Measurements from ENCODE around the gene LMNTD2.
"Not testable (repeated sequence)": the region's sequence is repeated elsewhere in the genome, so short reads cannot be mapped to it uniquely, and the experiment has no call there.

The LMNTD2 gene

DNA sequence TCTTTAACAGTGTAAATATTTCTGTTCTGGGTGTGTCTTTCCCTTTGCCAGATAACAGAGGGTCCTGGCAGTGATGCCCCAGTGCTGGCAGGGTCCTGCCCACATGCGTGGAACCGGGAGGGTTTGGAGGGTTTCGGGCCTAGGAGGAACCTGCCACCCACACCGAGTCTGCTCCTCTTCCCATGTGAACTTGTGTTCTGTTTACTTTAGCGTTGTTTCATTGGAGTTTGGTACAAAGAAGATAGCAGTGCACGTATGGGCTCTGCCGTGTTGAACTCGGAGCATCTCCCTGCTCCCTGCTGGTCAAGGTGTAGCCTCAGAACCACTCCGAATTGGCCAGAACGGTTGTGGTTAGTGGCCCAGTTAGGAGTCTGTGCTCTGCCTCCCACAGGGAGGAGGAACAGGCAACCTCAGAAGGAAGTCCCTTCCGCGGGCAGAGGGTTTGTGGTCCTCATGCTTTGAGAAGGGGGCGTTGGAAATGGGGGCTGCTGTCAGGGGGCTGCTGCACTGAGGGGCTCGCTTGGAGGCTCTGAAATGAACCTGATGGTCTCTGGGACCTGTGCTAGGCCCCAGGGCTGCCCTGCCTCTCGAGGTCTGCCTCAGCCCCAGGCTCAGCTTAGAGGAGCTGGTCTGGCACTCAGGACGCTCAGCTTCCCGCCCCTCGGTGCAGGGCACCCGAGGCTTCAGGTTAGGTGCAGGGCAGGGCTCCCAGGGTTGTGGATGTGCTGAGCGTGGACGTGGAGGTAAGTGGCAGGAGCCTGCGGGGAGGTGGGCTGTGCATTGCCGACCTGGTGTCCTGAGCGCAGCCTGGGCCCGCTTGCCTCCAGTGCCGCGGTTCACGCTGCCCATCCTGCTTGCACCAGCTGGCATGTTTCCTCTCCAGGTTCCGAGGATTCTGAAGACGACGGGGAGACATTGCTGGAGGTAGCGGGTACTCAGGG lies 26.1 kb upstream of the LMNTD2 start:
- DNase-seq (ENCODE audit: low spot score): no peak

DNA sequence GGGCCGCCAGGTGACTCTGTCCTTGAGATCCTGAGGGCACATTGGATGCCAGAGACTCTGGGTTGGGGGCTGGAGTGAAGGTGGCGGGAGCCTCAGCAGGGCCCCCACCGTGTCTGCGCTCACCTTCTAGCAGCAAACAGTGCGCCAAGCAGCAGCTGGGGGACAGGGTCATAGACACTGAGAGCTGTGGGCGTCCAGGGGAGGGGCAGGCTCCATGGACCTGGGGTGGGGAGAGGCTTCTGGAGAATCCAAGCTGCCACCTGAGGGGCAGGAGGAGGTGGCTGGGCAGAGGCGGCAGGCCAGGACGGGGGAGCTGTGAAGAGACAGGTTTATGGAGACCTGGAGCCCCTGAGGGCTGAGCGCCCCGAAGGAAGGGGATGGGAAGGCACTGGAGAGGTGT lies 23.7 kb upstream of the LMNTD2 start:
- no peak for DNase-seq (ENCODE audit: low spot score)

DNA sequence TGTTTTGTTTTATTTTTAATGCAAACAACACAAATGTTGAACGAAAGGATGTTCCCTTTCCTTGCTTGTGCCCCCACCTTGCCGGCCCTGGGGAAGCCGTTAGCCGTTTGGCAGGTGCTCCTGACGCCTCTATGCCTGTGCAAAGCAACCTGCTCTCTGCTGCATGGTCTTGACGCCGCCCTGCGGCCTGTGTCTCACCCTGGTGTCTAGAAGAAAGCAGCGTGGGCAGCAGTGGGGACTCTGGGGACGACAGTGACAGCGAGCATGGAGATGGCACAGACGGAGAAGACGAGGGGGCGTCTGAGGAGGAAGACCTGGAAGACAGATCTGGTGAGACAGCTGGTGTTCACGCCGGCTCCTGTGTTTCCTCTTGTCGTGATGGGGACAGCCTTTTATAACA lies 21.2 kb upstream of the LMNTD2 start:
- DNase-seq (ENCODE audit: low spot score): no peak

DNA sequence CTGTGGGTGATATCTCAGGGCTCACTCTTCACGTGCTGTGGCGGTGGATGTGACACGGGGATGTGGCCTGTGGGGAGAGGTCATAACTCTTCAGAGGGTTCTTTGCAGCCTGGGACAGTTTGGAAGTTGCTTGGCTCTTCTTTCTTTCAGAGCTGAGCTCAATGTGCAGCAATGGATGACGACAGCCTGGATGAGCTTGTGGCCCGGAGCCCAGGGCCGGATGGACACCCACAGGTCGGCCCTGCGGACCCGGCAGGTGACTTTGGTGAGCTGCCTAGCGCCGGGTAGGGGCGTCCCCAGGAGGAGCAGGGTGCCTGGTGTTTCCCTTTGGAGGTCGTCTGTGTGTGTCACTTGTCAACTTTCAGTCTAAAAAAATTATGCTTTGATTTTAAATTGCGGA lies 20.8 kb upstream of the LMNTD2 start:
- no peak for DNase-seq (ENCODE audit: low spot score)

DNA sequence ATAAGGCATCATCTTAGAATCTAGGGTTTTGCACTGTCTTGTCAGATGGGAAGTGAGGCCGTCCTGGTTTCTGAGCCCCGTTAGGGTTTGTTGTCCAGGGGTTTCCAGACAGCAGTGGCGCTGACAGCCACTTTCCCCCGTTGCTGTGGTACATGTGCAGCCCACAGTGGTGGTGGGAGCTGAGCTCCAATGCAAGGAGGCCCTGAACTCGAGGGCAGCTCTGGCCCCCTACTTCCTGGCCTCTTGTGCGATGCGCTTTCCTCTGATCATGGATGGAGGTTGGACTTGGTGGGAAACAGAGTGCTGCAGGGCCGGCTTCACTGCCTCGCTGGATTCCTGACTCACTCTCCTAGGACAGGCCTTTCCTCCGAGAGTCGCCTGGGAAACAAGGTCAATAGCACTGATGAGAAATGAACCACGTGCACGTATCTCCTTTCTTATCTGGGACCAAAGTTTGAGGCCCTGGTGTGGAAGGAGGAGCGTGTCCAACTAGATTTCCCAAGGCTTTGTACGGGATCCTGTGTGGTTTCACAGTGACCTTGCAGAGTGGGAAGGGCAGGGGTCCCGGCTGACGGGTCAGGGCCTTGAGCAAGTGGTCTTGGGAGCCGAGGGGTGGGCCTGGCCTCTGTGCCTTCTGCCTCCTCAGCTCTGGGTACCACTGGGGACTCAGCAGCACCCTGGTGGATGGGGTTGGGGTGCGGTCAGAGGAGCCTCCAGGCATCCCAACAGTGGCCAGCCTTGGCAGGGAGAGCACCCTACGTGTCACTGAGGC lies 19.5 kb upstream of the LMNTD2 start:
- no peak for DNase-seq (ENCODE audit: low spot score)

DNA sequence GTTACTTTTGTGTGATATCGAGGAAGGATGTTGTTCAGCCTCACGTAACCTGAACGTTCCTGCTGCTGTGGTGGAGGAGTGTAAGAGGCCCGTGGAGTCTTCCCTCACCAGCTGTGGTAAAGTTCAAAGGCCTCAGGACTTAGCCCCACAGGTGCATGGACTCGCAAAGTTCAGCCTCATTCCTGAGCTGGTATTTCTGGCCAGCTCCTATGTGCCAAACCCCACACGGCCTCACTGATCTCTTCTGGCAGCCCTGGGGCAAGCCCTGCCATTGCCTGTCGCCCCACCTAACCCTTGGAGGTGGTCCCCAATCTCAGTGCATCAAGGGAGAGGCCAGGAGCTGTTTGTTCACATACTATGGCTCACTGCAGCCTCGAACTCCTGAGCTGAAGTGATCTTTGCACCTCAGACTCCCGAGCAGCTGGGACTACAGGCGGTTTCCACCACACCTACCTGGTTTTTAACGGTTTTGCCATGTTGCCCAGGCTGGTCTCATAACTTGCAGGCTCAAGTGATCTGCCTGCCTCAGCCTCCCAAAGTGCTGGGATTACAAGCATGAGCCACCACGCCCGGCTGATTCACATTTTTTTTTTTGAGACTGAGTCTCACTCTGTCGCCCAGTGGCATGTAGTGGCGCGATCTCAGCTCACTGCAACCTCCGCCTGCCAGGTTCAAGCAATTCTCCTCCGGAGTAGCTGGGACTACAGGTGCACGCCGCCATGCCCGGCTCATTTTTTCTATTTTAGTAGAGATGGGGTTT lies 17.9 kb upstream of the LMNTD2 start:
- no peak for DNase-seq (ENCODE audit: low spot score)

DNA sequence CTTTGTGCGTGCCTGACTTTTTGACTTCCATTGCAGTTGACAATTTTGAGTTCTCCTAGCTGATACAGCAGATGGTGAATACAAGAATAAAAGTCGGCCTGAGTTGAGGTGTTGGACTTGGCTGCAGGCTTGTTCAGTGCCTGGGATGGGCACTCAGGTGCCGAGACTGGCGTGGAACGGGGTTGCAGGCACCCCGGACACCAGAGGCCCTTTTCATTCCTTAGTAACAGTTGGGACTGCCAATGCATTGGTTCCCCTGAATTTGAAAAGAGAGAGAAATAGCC lies 17.0 kb upstream of the LMNTD2 start:
- no peak for DNase-seq (ENCODE audit: low spot score)

DNA sequence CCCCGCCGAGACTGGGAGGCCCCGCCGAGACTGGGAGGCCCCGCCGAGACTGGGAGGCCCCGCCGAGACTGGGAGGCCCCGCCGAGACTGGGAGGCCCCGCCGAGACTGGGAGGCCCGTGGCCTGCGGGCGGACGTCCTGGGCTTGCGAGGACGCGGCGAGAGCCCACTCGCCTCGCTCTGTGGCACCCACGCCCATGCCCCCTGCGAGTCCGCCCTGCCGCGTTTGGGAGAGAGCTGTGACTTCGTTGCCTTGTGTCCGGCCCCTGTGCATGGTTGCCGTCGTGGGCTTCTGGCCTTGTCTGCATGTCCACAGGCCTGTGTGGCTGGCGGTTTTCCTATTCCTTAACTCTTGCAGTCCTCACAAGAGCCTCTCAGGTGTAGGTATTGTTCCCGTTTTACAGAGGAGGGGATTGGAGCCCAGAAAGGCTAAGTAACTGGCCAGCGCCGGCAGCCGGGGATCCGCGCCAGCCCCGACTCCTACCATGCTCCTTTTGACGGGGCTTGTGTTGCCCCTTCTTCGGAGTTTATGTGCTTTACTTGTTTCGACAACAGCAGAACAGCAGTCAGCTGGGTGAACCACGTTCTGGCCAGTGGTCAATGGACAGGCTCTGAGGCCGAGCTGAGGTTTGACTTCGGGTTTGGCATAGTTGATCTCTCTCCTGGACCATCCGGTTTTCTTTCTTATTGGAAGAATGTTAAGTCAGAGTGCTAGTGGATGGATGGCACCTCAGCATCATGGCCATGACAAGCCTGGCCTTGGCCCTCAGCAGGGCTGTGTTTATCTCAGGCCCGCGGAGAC lies 16.5 kb upstream of the LMNTD2 start:
- DNase-seq (ENCODE audit: low spot score): no peak

DNA sequence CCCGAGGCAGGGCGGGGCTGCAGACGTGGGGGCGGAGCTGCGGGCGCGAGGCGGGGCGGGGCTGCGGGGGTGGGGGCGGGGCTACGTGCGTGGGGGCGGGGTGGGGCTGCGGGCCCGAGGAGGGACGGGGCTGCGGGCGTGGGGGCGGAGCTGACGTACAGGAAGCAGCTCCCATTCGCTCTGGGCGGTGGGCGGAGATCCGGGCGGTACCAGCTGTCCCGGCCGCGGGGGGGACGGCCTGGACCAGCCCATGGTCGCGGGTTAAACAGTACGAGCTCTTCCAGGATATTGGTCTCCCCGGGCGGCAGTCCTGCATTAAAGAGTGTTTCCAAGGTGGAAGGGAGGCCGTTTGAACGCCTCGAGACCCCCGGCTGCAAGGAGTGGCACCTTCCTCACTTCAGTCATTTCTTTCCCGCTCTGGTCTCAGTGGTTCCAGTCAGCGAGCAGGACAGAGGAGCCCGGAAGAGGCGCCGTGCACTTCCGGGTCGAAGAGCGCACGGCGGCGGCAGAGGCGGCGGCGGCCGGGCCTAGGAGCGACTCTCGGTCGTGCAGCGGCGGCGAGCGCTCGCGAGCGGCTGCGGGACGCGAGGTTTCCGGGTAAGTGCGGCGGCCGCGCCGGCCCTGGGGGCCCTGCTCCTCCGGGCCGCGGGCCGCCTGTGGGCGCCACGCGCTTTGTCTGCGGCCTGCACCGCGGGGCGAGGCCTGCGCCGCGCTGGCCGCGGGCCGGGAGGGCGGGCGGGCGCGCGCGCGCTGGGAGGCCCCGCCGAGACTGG lies 15.6 kb upstream of the LMNTD2 start, which contains the start of gene PHRF1:
Gene PHRF1, plus strand, starts transcription at position 475 of the 773 bp plus-strand sequence. CDS start 5,043 bp downstream, outside the sequence.
- peak; percentile 100 for DNase-seq (ENCODE audit: low spot score)

DNA sequence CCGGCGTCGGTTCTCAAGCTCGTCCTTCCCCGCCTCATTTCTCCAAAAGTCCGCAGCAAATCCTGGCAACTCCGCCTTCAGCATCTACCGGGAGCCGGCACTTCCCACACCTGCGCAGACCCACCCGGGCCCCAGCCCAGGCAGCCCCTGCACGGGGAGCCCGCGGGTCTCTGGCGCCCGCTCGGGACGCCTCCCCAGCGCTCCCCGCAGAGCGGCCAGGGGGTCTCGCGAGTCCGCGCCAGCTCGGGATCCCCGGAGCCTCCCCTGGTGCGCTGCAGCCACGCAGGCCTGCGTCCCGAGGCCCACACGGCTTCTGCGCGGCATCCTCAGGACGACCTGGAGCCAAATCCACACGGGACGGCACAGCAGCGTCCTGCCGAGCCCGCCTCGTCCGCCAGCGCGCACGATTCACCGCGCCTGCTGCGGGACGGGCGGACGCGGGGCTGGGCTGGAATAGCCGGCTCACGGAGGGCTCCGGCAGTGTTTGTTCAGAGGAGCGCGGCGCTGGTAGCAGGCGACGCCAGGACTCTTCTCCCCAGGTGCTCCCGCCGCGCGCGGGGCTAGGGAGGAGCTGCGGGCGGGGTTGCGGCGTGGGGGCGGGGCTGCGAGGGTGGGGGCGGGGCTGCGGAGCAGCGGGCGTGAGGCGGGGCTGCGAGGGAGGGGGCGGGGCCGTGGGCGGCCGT lies 14.9 kb upstream of the LMNTD2 start:
- no peak for DNase-seq (ENCODE audit: low spot score)

DNA sequence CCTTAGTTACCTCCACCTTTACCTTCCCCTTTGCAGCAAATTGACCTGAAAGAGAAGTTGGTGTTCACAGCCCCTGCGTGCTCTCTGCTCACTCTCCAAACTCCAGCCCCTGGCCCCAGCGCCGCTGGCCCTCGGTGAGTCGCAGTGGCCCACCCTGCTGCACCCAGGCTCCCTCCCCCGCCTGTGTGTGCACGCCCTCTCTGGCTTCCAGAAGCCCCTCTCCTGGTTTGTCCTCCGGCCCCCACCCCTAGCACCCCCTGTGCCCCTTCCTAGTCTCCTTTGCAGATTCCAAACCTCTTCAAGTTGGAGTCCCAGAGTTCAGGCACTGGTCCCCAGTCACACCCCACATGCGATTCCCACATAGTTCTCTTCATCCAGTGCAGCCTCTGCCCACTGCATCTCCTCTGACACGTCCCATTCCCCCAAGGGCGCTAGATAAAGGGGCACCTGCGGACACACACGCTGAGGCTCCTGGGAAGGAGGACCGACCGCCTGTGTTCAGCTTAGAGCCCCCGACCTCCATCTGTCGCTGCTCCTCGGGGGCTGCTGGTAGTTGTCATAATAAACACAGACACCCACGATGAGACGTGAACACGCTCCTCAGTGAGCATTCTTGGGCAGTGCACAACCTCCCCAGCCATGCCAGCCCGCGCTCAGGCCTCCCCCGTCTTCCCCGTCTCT lies 14.2 kb upstream of the LMNTD2 start:
- no peak for DNase-seq (ENCODE audit: low spot score)

DNA sequence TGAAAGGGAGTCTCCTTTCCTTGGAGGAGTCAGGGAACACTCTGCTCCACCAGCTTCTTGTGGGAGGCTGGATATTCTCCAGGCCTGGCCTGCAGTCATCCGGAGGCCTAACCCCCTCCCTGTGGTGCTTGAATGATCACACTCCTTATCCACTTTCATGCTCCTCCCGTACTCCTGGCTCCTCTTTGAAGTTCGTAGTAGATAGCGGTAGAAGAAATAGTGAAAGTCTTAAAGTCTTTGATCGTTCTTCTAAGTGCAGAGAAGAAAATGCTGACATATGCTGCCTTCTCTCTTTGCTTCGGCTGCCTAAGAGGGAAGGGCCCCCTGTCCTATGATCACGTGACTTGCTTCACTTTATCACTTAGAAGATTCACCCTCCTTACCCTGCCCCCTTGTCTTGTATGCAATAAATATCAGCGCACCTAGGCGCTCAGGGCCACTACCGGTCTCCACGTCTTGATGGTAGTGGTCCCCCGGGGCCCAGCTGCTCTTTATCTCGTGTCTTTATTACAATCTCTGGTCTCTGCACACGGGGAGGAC lies 13.6 kb upstream of the LMNTD2 start:
- not testable (repeated sequence) for DNase-seq (ENCODE audit: low spot score)

DNA sequence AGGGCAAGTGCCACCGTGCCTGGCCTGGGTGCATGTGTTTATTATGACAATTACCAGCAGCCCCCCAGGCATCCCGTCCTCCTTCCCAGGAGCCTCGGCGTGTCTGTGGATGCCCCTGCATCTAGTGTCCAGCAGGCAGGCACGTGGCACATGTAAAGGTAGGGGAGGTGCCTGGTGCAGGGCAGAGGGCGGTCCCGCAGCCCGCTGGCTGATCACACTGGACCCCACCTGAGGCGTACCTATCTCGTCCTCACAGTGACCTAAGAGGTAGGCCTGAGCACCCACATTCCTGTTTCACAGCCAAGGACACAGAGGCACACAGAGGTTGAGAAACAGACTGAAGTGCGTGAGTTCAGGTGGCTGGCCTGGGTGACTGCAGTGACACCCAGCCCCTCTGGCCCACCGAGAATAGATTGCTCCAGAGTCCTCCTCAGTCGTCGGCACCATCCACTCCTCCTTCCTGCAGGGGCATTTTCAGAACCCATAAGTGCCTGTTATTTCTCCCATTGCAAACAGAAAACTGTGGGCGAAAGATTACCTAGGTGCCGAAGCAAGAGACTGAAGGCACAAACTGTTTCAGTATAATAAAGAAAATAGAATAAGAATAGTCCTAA lies 12.7 kb upstream of the LMNTD2 start:
- DNase-seq (ENCODE audit: low spot score): no peak

DNA sequence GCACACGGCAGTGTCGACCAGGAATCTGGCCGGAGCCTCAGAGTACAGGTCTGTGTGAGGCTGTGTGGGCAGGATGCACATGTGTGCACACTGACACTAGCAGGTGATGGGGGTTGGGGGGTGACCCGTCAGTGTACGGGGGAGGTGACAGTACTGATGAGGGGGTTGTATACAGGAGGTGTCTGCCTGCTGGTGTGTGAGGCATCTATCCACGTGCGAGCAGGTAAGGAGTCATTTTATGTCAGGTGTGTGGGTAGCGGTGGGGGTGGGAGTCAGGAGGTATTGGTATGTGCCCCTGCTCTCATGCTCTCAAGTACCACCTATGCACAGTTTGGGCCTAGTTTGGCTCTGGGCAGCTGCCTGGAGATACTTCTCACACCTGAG lies 11.3 kb upstream of the LMNTD2 start:
- DNase-seq (ENCODE audit: low spot score): no peak

DNA sequence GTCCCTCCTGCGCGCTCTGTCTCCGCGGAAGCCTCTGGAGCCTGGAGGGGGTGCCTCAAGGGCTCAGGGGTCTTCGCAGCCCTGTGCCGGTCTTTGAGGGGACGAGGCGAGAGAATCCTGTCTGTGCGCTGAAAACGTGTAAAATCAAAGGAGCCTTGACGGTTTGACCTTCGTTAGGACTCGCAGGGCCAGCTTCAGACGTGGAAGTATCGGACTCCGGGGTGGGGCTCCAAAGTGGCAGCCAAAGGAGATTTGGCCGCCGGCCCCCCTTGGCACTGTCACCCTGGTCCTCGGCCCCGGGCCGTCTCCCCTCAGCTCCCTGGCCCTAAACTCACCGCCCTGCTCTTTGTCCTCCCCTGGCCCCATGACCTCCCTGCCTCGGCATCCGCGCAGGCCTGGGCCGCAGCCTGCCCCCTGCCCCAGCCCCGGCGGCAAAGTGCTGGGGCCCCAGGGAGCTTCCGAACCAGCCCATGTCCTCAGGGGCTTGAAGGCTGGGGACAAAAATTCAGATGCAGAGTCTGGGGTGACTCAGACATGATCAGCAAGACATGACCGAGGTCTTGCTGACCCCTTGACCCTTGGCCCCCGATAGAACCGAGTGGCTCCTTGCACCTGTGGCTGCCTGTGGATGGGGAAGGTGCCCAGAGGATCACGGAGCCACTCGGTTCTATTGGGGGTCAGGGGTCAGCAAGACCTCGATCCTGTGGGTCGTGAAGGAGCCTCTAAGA lies 8.8 kb upstream of the LMNTD2 start:
- DNase-seq (ENCODE audit: low spot score): no peak

DNA sequence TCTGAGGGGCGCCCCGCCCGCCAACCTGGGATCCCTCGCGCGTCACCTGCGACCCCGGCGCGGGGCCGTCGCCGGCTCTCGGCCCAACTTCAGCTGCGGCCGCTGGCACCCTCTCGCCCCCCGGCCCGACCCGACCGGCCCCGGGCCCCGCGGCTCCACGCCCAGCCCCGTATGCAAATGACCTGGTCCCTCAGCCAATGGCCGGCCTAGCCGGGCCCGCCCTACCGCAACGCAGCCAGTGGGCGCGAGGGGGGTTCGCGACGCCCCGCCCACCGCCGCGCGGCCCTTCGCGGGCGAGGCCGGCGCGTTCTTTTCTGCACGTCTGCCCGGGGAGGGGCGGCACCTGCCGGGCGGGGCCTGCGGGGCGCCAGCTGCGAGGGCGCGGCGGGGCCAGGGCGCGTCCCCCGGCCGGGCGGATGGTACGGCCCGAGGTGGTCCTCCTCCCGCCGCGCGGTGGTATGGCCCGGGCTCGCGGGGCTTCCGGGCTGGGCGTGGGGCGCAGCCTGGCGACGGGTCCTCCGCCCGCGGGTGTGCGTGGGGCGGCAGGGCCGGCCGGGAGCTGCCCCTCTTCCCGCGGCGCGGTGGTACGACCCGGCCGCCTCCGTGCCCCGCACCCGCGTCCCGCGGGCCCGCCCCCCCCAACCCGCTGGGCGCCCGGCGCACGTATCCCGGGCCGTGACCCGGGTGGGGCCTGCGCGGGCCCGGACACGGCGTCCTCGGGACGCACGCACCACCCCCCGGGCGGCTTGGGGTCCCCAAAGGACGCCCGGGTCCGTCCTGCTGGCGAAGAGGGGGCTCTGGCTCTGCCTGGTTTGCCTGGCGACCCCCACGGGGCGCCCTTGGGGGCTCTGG lies 8.0 kb upstream of the LMNTD2 start:
- peak; percentile 99 for DNase-seq (ENCODE audit: low spot score)

DNA sequence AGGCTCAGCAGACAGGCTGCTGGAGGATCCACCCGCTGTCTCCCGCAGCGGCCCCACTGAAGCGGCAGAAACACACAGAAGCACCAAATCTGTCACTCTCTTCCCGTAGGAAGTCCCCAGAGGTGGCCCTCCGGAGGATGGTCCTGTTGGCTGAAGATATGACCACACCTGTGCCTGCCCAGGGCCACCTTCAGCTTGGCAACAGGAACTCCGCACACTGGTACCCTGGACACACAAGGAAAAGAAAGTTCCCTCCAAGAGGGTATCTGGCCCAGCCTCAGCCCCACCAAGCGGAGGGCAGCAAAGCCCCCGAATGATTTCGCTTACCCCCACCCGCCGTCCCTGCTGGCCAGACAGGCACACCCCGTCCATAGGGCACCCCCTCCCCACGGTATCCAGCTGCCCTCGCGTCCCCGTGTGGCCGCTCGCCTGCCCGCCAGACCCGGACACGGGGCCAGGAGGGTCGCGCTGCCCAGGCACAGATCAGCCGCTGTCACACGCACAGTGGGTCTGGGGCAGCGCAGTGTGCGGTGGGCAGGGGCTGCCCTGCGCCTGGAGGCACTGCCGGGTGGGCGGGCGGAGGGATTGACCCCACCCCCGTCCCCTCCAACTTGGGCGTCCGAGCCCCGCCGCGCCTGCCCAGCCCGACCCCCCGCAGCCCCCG lies 7.2 kb upstream of the LMNTD2 start:
- no peak for DNase-seq (ENCODE audit: low spot score)
